Measurements from ENCODE around the gene TM4SF4. TPM values are rescaled to one million over a fixed set of nuclear protein-coding genes. Genes with fewer than 3 reads are reported as not detected.

Gene TM4SF4
- total and polyA plus RNA-seq, 2 donors (not counting 1 experiment from before 2014, with no cell fraction given): 1.7 TPM

- Histone ChIP-seq H2AFZ (ENCODE audit: low read length) (no peak overlapping the region), H3K27me3 (ENCODE audit: control insufficient read depth, insufficient read depth, low read length) (no peaks in the 10 kb centered on the region), H3K9me3 (ENCODE audit: control insufficient read depth, insufficient read depth, low read depth, low read length) (no peaks in the 10 kb centered on the region), H3K4me3 (replicated peaks in 1 of 4; ENCODE audit: control extremely low read depth in 1 of 4, insufficient read depth in 1 of 4, low read depth in 3 of 4, low read length in 4 of 4) (no peak overlapping the region), H3K4me1 (ENCODE audit: control insufficient read depth, extremely low read depth, insufficient read depth, low read length) (peaks cover 20% of the 10 kb centered on the region), H3K36me3 (ENCODE audit: control insufficient read depth, insufficient read depth, low read length) (no peaks in the 10 kb centered on the region), H3K27ac (ENCODE audit: insufficient read depth, low read length) (no peak overlapping the region), H3K79me2 (ENCODE audit: control insufficient read depth, insufficient read depth, low read length) (no peaks in the 10 kb centered on the region), H3K9ac (ENCODE audit: insufficient read depth, low read length) (no peak overlapping the region), H3K4me2 (ENCODE audit: extremely low read depth, insufficient read depth, low read length) (no peak overlapping the region), H4K20me1 (ENCODE audit: control insufficient read depth, extremely low read depth, insufficient read depth, low read length) (no peaks in the 10 kb centered on the region)
- no peak for TF ChIP-seq CTCF (conservative IDR thresholded peaks at IDR 0.05 in 1 of 2, IDR thresholded peaks at IDR 0.05 in 1 of 2; ENCODE audit: low read depth in 1 of 2, low read length in 2 of 2)
- DNase-seq (ENCODE audit: low read depth in 2 of 2): peak in 1 of 2 donors; percentile 44
Measured at GRCh38 chr3:149450281-149450680, 24.2 kb upstream of the TM4SF4 start.

GRCh38 chr3:149452036-149452435 lies 22.5 kb upstream of the TM4SF4 start:
- H3K4me1 ChIP-seq (ENCODE audit: control insufficient read depth, extremely low read depth, insufficient read depth, low read length): peaks cover 20% of the 10 kb centered on the region
- no peaks in the 10 kb centered on the region for H3K27me3 ChIP-seq (ENCODE audit: control insufficient read depth, insufficient read depth, low read length)
- no peak overlapping the region for H3K4me3 ChIP-seq (replicated peaks in 1 of 4; ENCODE audit: control extremely low read depth in 1 of 4, insufficient read depth in 1 of 4, low read depth in 3 of 4, low read length in 4 of 4)
- H3K79me2 ChIP-seq (ENCODE audit: control insufficient read depth, insufficient read depth, low read length): no peaks in the 10 kb centered on the region
- TF ChIP-seq CTCF (conservative IDR thresholded peaks at IDR 0.05 in 1 of 2, IDR thresholded peaks at IDR 0.05 in 1 of 2; ENCODE audit: low read depth in 1 of 2, low read length in 2 of 2): no peak
- TF ChIP-seq EZH2 (IDR thresholded peaks at IDR 0.05; ENCODE audit: low read length, missing control alignments): no peak
- H3K9me3 ChIP-seq (ENCODE audit: control insufficient read depth, insufficient read depth, low read depth, low read length): no peaks in the 10 kb centered on the region
- no peak overlapping the region for H3K9ac ChIP-seq (ENCODE audit: insufficient read depth, low read length)
- no peak overlapping the region for H3K4me2 ChIP-seq (ENCODE audit: extremely low read depth, insufficient read depth, low read length)
- H3K36me3 ChIP-seq (ENCODE audit: control insufficient read depth, insufficient read depth, low read length): no peaks in the 10 kb centered on the region
- H4K20me1 ChIP-seq (ENCODE audit: control insufficient read depth, extremely low read depth, insufficient read depth, low read length): no peaks in the 10 kb centered on the region
- no peak for DNase-seq (ENCODE audit: low read depth in 2 of 2)
- no peak overlapping the region for H3K27ac ChIP-seq (ENCODE audit: insufficient read depth, low read length)
- H2AFZ ChIP-seq (ENCODE audit: low read length): no peak overlapping the region

- H4K20me1 ChIP-seq (ENCODE audit: control insufficient read depth, extremely low read depth, insufficient read depth, low read length): no peaks in the 10 kb centered on the region
- H3K27me3 ChIP-seq (ENCODE audit: control insufficient read depth, insufficient read depth, low read length): no peaks in the 10 kb centered on the region
- H3K4me1 ChIP-seq (ENCODE audit: control insufficient read depth, extremely low read depth, insufficient read depth, low read length): peaks cover 13% of the 10 kb centered on the region
- H3K4me3 ChIP-seq (replicated peaks in 1 of 4; ENCODE audit: control extremely low read depth in 1 of 4, insufficient read depth in 1 of 4, low read depth in 3 of 4, low read length in 4 of 4): no peak overlapping the region
- H3K9ac ChIP-seq (ENCODE audit: insufficient read depth, low read length): no peak overlapping the region
- no peak overlapping the region for H3K27ac ChIP-seq (ENCODE audit: insufficient read depth, low read length)
- no peaks in the 10 kb centered on the region for H3K36me3 ChIP-seq (ENCODE audit: control insufficient read depth, insufficient read depth, low read length)
- H3K4me2 ChIP-seq (ENCODE audit: extremely low read depth, insufficient read depth, low read length): no peak overlapping the region
- no peak for DNase-seq (ENCODE audit: low read depth in 2 of 2)
- no peaks in the 10 kb centered on the region for H3K9me3 ChIP-seq (ENCODE audit: control insufficient read depth, insufficient read depth, low read depth, low read length)
- H2AFZ ChIP-seq (ENCODE audit: low read length): no peak overlapping the region
- TF ChIP-seq EZH2 (IDR thresholded peaks at IDR 0.05; ENCODE audit: low read length, missing control alignments): no peak
- no peak for TF ChIP-seq CTCF (conservative IDR thresholded peaks at IDR 0.05 in 1 of 2, IDR thresholded peaks at IDR 0.05 in 1 of 2; ENCODE audit: low read depth in 1 of 2, low read length in 2 of 2)
- H3K79me2 ChIP-seq (ENCODE audit: control insufficient read depth, insufficient read depth, low read length): no peaks in the 10 kb centered on the region
Measured at GRCh38 chr3:149453140-149453805, 21.2 kb upstream of the TM4SF4 start.
